ENCODE measurements around the gene NOL12.
"Not testable (repeated sequence)": the region's sequence is repeated elsewhere in the genome, so short reads cannot be mapped to it uniquely, and the experiment has no call there.

Gene NOL12

DNA sequence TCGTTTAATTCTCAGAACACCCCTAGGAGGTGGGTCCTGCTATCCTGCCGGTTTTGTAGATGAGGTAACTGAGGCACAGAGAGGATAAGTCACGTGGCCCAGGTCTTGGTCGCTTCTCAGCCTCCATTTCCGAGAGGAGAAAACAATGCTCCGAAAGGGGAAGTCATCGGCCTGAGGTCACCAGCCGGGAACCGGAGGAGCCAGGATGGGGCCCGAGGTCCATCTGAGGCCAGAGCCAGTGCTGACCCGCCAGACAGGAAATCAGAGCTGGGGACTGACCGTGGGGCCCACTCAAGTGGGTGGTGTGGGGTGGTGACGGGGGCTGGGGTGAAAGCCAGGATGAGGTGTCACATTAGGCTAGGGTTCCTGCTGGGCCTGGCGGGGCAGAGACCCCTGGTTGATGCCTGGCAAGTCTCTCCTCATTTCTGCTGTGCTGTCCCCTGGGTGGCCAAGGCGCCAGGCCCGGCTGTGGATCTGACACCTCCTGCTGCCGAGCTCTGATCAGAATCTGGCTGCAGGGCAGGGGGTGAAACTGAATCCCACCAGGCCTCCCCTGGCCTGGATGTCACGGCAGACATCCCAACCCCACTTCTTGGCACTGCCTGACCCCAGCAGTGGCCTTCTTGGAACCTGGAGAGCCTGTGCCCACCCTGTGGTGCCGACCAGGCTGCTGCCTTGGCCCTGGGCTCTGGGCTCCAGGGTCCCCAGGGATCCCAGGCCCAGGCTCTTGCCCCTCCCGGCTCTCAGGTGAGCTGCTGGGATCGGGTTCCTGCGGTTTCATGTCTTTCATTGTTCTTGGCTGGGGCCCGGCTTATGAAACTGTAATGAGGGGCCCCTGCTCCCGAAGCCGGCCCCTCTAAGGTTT is 22.7 kb downstream of the NOL12 start:
- H3K27me3 ChIP-seq (ENCODE audit: insufficient read depth, low read length): no peaks in the 10 kb centered on the region
- H3K9me3 ChIP-seq (ENCODE audit: insufficient read depth, low read depth, low read length): no peaks in the 10 kb centered on the region
- H3K4me3 ChIP-seq (ENCODE audit: low read length): no peak overlapping the region
- H3K4me1 ChIP-seq (ENCODE audit: insufficient read depth, low read length): no peaks in the 10 kb centered on the region
- H3K27ac ChIP-seq (ENCODE audit: low read length): no peak overlapping the region
- H3K9ac ChIP-seq (ENCODE audit: low read depth, low read length): no peak overlapping the region
- H3K36me3 ChIP-seq (ENCODE audit: insufficient read depth, low read depth, low read length): peaks cover 42% of the 10 kb centered on the region; the same call in 1 of the 2 replicates

DNA sequence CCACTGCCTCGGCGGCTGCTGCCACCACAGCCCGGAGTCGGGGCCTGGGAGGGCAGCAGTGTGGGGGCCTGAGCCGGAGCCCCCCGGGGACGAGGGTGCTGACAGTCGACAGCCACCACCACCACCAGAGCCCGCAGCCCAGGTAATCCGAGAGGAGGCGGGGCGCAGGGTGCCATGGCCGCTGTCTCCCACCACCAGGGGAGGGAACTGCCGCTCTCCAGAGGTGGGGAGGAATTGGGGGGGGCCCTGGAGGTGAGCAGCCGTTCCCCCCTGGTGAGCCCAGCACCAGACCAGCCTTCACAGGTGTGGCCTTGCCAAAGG is 23.3 kb downstream of the NOL12 start:
- Histone ChIP-seq H3K4me3 (ENCODE audit: low read length) (no peak overlapping the region), H3K9me3 (ENCODE audit: insufficient read depth, low read depth, low read length) (no peaks in the 10 kb centered on the region), H3K9ac (ENCODE audit: low read depth, low read length) (no peak overlapping the region), H3K36me3 (ENCODE audit: insufficient read depth, low read depth, low read length) (peaks cover 40% of the 10 kb centered on the region; the same call in 1 of the 2 replicates), H3K4me1 (ENCODE audit: insufficient read depth, low read length) (no peaks in the 10 kb centered on the region), H3K27me3 (ENCODE audit: insufficient read depth, low read length) (no peaks in the 10 kb centered on the region), H3K27ac (ENCODE audit: low read length) (no peak overlapping the region)

DNA sequence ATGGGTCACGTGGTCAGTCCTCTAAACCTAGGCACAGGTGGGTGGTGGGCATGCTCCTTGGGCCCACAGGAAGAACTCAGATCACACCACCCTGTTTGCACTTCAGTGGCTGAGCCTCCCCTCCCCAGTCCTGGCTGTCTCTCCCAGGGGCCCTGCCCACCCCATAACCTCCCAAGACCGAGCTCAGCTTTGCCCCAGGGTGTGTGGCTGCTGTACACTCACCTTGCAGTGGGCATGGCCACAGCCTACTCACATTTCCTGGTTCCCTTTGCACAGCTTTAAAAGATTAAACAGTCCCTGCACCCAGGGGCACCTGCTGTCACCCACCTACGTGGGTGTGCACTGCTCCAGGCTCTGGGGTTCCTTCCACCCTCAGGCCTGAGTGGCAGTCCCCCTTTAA is 24.5 kb downstream of the NOL12 start:
- H3K4me3 ChIP-seq (ENCODE audit: low read length): no peak overlapping the region
- no peak overlapping the region for H3K9ac ChIP-seq (ENCODE audit: low read depth, low read length)
- no peaks in the 10 kb centered on the region for H3K27me3 ChIP-seq (ENCODE audit: insufficient read depth, low read length)
- H3K27ac ChIP-seq (ENCODE audit: low read length): no peak overlapping the region
- peaks cover 39% of the 10 kb centered on the region; the same call in 1 of the 2 replicates for H3K36me3 ChIP-seq (ENCODE audit: insufficient read depth, low read depth, low read length)
- no peaks in the 10 kb centered on the region for H3K4me1 ChIP-seq (ENCODE audit: insufficient read depth, low read length)
- no peaks in the 10 kb centered on the region for H3K9me3 ChIP-seq (ENCODE audit: insufficient read depth, low read depth, low read length)

- Histone ChIP-seq H3K27ac (ENCODE audit: low read length) (no peak overlapping the region), H3K9ac (ENCODE audit: low read depth, low read length) (no peak overlapping the region), H3K4me3 (ENCODE audit: low read length) (no peak overlapping the region), H3K27me3 (ENCODE audit: insufficient read depth, low read length) (no peaks in the 10 kb centered on the region), H3K4me1 (ENCODE audit: insufficient read depth, low read length) (no peaks in the 10 kb centered on the region), H3K36me3 (ENCODE audit: insufficient read depth, low read depth, low read length) (peaks cover 36% of the 10 kb centered on the region; the same call in 1 of the 2 replicates), H3K9me3 (ENCODE audit: insufficient read depth, low read depth, low read length) (no peaks in the 10 kb centered on the region)
Observed at GRCh38 chr22:37711490-37711889, 25.3 kb downstream of the NOL12 start.

DNA sequence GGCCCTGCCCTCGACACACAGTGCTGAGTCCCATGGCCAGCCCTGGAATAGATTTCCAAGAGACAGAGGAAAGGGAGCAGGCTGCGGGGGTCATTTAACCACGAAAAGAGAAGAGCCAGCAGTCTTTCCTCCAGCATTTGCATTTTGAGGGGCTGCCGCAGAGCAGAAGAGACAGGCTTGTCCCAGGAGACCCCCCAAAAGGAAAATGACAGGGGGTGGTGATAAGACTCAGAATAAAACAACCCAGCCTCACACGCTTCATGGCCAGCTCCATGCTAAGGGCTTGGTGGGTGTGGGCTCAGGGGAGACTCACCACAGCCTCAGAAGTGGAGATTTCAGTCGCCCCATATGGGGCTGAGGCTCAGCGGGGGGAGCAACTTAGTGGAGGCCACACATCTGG is 27.6 kb downstream of the NOL12 start:
- H3K27me3 ChIP-seq (ENCODE audit: insufficient read depth, low read length): no peaks in the 10 kb centered on the region
- no peak overlapping the region for H3K9ac ChIP-seq (ENCODE audit: low read depth, low read length)
- no peaks in the 10 kb centered on the region for H3K9me3 ChIP-seq (ENCODE audit: insufficient read depth, low read depth, low read length)
- peaks cover 43% of the 10 kb centered on the region; the same call in 1 of the 2 replicates for H3K36me3 ChIP-seq (ENCODE audit: insufficient read depth, low read depth, low read length)
- no peak overlapping the region for H3K4me3 ChIP-seq (ENCODE audit: low read length)
- no peak overlapping the region for H3K27ac ChIP-seq (ENCODE audit: low read length)
- no peaks in the 10 kb centered on the region for H3K4me1 ChIP-seq (ENCODE audit: insufficient read depth, low read length)

- no peaks in the 10 kb centered on the region for H3K4me1 ChIP-seq (ENCODE audit: insufficient read depth, low read length)
- no peak overlapping the region for H3K9ac ChIP-seq (ENCODE audit: low read depth, low read length)
- H3K4me3 ChIP-seq (ENCODE audit: low read length): no peak overlapping the region
- H3K27me3 ChIP-seq (ENCODE audit: insufficient read depth, low read length): no peaks in the 10 kb centered on the region
- H3K27ac ChIP-seq (ENCODE audit: low read length): no peak overlapping the region
- peaks cover 43% of the 10 kb centered on the region; the same call in 1 of the 2 replicates for H3K36me3 ChIP-seq (ENCODE audit: insufficient read depth, low read depth, low read length)
- no peaks in the 10 kb centered on the region for H3K9me3 ChIP-seq (ENCODE audit: insufficient read depth, low read depth, low read length)
Observed at GRCh38 chr22:37714634-37715033, 28.5 kb downstream of the NOL12 start.

DNA sequence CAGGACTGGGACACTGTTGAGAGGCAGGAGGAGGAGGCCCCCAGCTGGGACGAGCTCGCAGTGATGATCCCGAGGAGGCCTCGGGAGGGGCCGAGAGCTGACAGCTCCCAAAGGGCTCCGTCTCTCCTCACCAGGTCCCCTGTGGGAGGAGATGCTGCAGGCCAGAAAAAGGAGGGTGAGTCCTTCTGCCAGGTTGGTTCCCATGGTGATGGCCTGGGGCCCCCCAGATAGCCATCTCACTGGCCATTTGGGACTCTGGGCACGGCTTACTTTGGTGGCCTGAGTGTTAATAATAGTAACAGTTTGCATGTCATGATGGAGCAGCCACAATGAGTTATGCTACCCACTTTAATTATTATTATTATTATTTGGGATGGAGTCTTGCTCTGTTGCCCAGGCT is 29.6 kb downstream of the NOL12 start:
- H3K27ac ChIP-seq (ENCODE audit: low read length): no peak overlapping the region
- no peak overlapping the region for H3K4me3 ChIP-seq (ENCODE audit: low read length)
- no peak overlapping the region for H3K9ac ChIP-seq (ENCODE audit: low read depth, low read length)
- H3K27me3 ChIP-seq (ENCODE audit: insufficient read depth, low read length): no peaks in the 10 kb centered on the region
- no peaks in the 10 kb centered on the region for H3K9me3 ChIP-seq (ENCODE audit: insufficient read depth, low read depth, low read length)
- H3K4me1 ChIP-seq (ENCODE audit: insufficient read depth, low read length): no peaks in the 10 kb centered on the region
- H3K36me3 ChIP-seq (ENCODE audit: insufficient read depth, low read depth, low read length): peaks cover 32% of the 10 kb centered on the region; the same call in 1 of the 2 replicates

- Histone ChIP-seq H3K9me3 (ENCODE audit: insufficient read depth, low read depth, low read length) (no peaks in the 10 kb centered on the region), H3K9ac (ENCODE audit: low read depth, low read length) (no peak overlapping the region), H3K4me3 (ENCODE audit: low read length) (no peak overlapping the region), H3K36me3 (ENCODE audit: insufficient read depth, low read depth, low read length) (peaks cover 29% of the 10 kb centered on the region; the same call in 1 of the 2 replicates), H3K4me1 (ENCODE audit: insufficient read depth, low read length) (no peaks in the 10 kb centered on the region), H3K27ac (ENCODE audit: low read length) (no peak overlapping the region), H3K27me3 (ENCODE audit: insufficient read depth, low read length) (no peaks in the 10 kb centered on the region)
Observed at GRCh38 chr22:37716708-37717107, 30.6 kb downstream of the NOL12 start.

DNA sequence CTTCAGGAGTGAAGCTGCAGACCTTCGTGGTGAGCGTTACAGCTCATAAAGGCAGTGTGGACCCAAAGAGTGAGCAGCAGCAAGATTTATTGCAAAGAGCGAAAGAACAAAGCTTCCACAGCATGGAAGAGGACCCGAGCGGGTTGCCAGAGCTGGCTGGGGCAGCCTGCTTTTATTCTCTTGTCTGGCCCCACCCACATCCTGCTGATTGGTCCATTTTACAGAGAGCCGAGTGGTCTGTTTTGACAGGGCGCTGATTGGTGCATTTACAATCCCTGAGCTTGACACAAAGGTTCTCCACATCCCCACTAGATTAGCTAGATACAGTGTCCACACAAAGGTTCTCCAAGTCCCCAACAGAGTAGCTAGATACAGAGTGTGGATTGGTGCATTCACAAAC is 31.1 kb downstream of the NOL12 start:
- not testable (repeated sequence) for H3K9ac ChIP-seq (ENCODE audit: low read depth, low read length); H3K4me1 ChIP-seq (ENCODE audit: insufficient read depth, low read length); H3K9me3 ChIP-seq (ENCODE audit: insufficient read depth, low read depth, low read length); H3K27me3 ChIP-seq (ENCODE audit: insufficient read depth, low read length); H3K27ac ChIP-seq (ENCODE audit: low read length); H3K4me3 ChIP-seq (ENCODE audit: low read length)
- peaks cover 33% of the 10 kb centered on the region; the same call in 1 of the 2 replicates for H3K36me3 ChIP-seq (ENCODE audit: insufficient read depth, low read depth, low read length)

DNA sequence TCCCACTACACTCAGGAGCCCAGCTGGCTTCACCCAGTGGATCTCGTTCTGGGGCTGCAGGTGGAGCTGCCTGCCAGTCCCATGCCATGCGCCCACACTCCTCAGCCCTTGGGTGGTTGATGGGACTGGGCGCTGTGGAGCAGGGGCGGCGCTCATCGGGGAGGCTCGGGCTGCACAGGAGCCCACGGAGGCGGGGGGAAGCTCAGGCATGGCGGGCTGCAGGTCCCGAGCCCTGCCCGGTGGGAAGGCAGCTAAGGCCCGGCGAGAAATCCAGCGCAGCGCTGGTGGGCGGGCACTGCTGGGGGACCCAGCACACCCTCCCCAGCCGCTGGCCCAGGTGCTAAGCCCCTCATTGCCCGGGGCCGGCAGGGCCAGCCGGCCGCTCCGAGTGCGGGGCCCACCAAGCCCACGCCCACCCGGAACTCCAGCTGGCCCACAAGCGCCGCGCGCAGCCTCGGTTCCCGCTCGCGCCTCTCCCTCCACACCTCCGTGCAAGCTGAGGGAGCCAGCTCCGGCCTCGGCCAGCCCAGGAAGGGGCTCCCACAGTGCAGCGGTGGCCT is 31.7 kb downstream of the NOL12 start:
- H3K9ac ChIP-seq (ENCODE audit: low read depth, low read length); H3K4me3 ChIP-seq (ENCODE audit: low read length); H3K4me1 ChIP-seq (ENCODE audit: insufficient read depth, low read length); H3K9me3 ChIP-seq (ENCODE audit: insufficient read depth, low read depth, low read length); H3K27me3 ChIP-seq (ENCODE audit: insufficient read depth, low read length); H3K27ac ChIP-seq (ENCODE audit: low read length): not testable (repeated sequence)
- peaks cover 34% of the 10 kb centered on the region; the same call in 1 of the 2 replicates for H3K36me3 ChIP-seq (ENCODE audit: insufficient read depth, low read depth, low read length)

- H3K4me1 ChIP-seq (ENCODE audit: insufficient read depth, low read length): no peaks in the 10 kb centered on the region
- no peaks in the 10 kb centered on the region for H3K27me3 ChIP-seq (ENCODE audit: insufficient read depth, low read length)
- H3K4me3 ChIP-seq (ENCODE audit: low read length): no peak overlapping the region
- H3K9me3 ChIP-seq (ENCODE audit: insufficient read depth, low read depth, low read length): no peaks in the 10 kb centered on the region
- no peak overlapping the region for H3K9ac ChIP-seq (ENCODE audit: low read depth, low read length)
- no peak overlapping the region for H3K27ac ChIP-seq (ENCODE audit: low read length)
- peaks cover 34% of the 10 kb centered on the region for H3K36me3 ChIP-seq (ENCODE audit: insufficient read depth, low read depth, low read length)
Observed at GRCh38 chr22:37725551-37726240, 39.6 kb downstream of the NOL12 start.

Data from iPS-20b (cell line).